ENCODE data around the gene CDC42. TPM values are rescaled to one million over a fixed set of nuclear protein-coding genes. Genes with fewer than 3 reads are reported as not detected.

CDC42 gene
- total and polyA plus RNA-seq, 9 of the 15 experiments (the other 6 are each of a cell fraction or from before 2014, with no cell fraction given): 186 to 398 (median 325) TPM

- TF ChIP-seq TRIM28 (IDR thresholded peaks at IDR 0.05): 0 out of 2 replicates have a peak, but pooled peaks have one; percentile 30
- no peak for TF ChIP-seq ZNF121 (CRISPR knock-in tag; conservative IDR thresholded peaks at IDR 0.05)
- TF ChIP-seq TFAM (CRISPR knock-in tag; conservative IDR thresholded peaks at IDR 0.05): no peak
- TF ChIP-seq PYGO2 (tag; IDR thresholded peaks at IDR 0.05): no peak
- TF ChIP-seq PATZ1 (CRISPR knock-in tag; IDR thresholded peaks at IDR 0.05; ENCODE audit: borderline replicate concordance): no peak
- no peak for TF ChIP-seq ZEB2 (IDR thresholded peaks at IDR 0.05)
- no peak for TF ChIP-seq JUNB (CRISPR knock-in tag; conservative IDR thresholded peaks at IDR 0.05)
- TF ChIP-seq ARID1B (IDR thresholded peaks at IDR 0.05): peak; percentile 61
- TF ChIP-seq JUND (IDR thresholded peaks at IDR 0.05; ENCODE audit: borderline replicate concordance, low read depth, low read length): no peak
- no peak for TF ChIP-seq JUND (tag; IDR thresholded peaks at IDR 0.05; ENCODE audit: borderline replicate concordance, low read depth, low read length)
- no peak for TF ChIP-seq STAT5B (CRISPR knock-in tag; IDR thresholded peaks at IDR 0.05)
- no peak for TF ChIP-seq PURB (CRISPR knock-in tag; IDR thresholded peaks at IDR 0.05; ENCODE audit: low read depth)
- TF ChIP-seq STAT5A (IDR thresholded peaks at IDR 0.05; ENCODE audit: borderline replicate concordance, low read length): 0 out of 2 replicates have a peak, but pooled peaks have one; percentile 16
- TF ChIP-seq TBL1XR1 (IDR thresholded peaks at IDR 0.05; ENCODE audit: low read length in 2 of 2): no peak
- TF ChIP-seq EHMT2 (IDR thresholded peaks at IDR 0.05): no peak
- TF ChIP-seq ZSCAN29 (IDR thresholded peaks at IDR 0.05): no peak
- no peak for TF ChIP-seq HOMEZ (CRISPR knock-in tag; IDR thresholded peaks at IDR 0.05)
- no peak for TF ChIP-seq ZBTB7A (IDR thresholded peaks at IDR 0.05; ENCODE audit: borderline replicate concordance, control insufficient read depth, low read depth, low read length)
- TF ChIP-seq ZNF551 (CRISPR knock-in tag; IDR thresholded peaks at IDR 0.05): no peak
- TF ChIP-seq KDM4B (IDR thresholded peaks at IDR 0.05; ENCODE audit: borderline replicate concordance in 2 of 2, low read depth in 1 of 2): no peak
- TF ChIP-seq HMGXB4 (CRISPR knock-in tag; IDR thresholded peaks at IDR 0.05): no peak
- TF ChIP-seq EP300 (IDR thresholded peaks at IDR 0.05; ENCODE audit: low read length): peak; percentile 2; the same call in 1 of the 2 replicates
- TF ChIP-seq THRB (CRISPR knock-in tag; conservative IDR thresholded peaks at IDR 0.05): no peak
- no peak for TF ChIP-seq XRCC4 (IDR thresholded peaks at IDR 0.05; ENCODE audit: extremely low read depth, insufficient read depth, insufficient read length)
Observed at GRCh38 chr1:22104094-22104493, 51.6 kb downstream of the CDC42 start (continued).
